Measurements from ENCODE around the gene LGR6. TPM values are rescaled to one million over a fixed set of nuclear protein-coding genes. Genes with fewer than 3 reads are reported as not detected.

Gene LGR6
- total RNA-seq, 1 experiment from 2014 or later = 0.08 TPM

GRCh38 chr1:202159534-202160371 is 33.8 kb upstream of the LGR6 start:
- CTCF ChIA-PET = interaction anchor here (1.0 kb wide), 1 partner anchor 34 kb away, joined by 3 read pairs; the partner anchor contains the start of gene LGR6
- Histone ChIP-seq H3K4me1 (ENCODE audit: control insufficient read depth, insufficient read depth, low read length) (peaks cover 3% of the 10 kb centered on the region; the same call in 1 of the 2 replicates), H3K27me3 (ENCODE audit: control insufficient read depth, insufficient read depth, low read length) (no peaks in the 10 kb centered on the region), H3K9me3 (ENCODE audit: control insufficient read depth, insufficient read depth, low read depth, low read length) (no peaks in the 10 kb centered on the region), H3K4me3 (ENCODE audit: low read depth in 2 of 2, low read length in 2 of 2) (no peak overlapping the region), H3K36me3 (ENCODE audit: control insufficient read depth, insufficient read depth, low read length) (no peaks in the 10 kb centered on the region), H3K27ac (ENCODE audit: low read length) (no peak overlapping the region)
- in situ Hi-C loops (cut with HindIII; ENCODE audit: low pct_unique_long_range_greater_than_20kb, low sequenced_read_pairs) (no loop called here), intact Hi-C loops (cut with micrococcal nuclease; ENCODE audit: unreplicated experiment) (no loop called here)
- DNase-seq (ENCODE audit: low read depth, low spot score) (no peak), ATAC-seq (no peak)
- TF ChIP-seq SIN3A (IDR thresholded peaks at IDR 0.05; ENCODE audit: borderline replicate concordance, insufficient read depth, low read depth, low read length) (no peak), TCF7L2 (IDR thresholded peaks at IDR 0.05; ENCODE audit: low read depth, low read length) (no peak), REST (IDR thresholded peaks at IDR 0.05; ENCODE audit: insufficient read depth in 1 of 2, low read depth in 2 of 2, low read length in 1 of 2) (no peak), POLR2AphosphoS5 (IDR thresholded peaks at IDR 0.05; ENCODE audit: low read depth, low read length) (no peak), CTCF (IDR thresholded peaks at IDR 0.05) (no peak)
- POLR2A ChIA-PET = interaction anchor here (0.6 kb wide), 1 partner anchor 777 kb away, joined by 3 read pairs; no protein-coding TSS in a partner anchor
- no TSS peak for BruUV-seq (replicated peaks)

GRCh38 chr1:202160377-202160940 is 33.1 kb upstream of the LGR6 start, which contains the start of gene PTPN7:
Gene PTPN7 (minus strand): TSS chr1:202160602. CDS start chr1:202159402, 1,200 bp downstream.
- POLR2A ChIA-PET = interaction anchor here (0.6 kb wide), 1 partner anchor 777 kb away, joined by 3 read pairs; no protein-coding TSS in a partner anchor
- ATAC-seq (no peak), DNase-seq (ENCODE audit: low read depth, low spot score) (no peak)
- Histone ChIP-seq H3K27ac (ENCODE audit: low read length) (no peak within 1 kb of the TSS), H3K4me1 (ENCODE audit: control insufficient read depth, insufficient read depth, low read length) (peaks cover 1% of the 10 kb centered on the region; the same call in 1 of the 2 replicates), H3K9me3 (ENCODE audit: control insufficient read depth, insufficient read depth, low read depth, low read length) (no peaks in the 10 kb centered on the region), H3K4me3 (ENCODE audit: low read depth in 2 of 2, low read length in 2 of 2) (no peak within 1 kb of the TSS), H3K27me3 (ENCODE audit: control insufficient read depth, insufficient read depth, low read length) (no peaks in the 10 kb centered on the region), H3K36me3 (ENCODE audit: control insufficient read depth, insufficient read depth, low read length) (no peaks in the 10 kb centered on the region)
- in situ Hi-C loops (cut with HindIII; ENCODE audit: low pct_unique_long_range_greater_than_20kb, low sequenced_read_pairs) (no loop called here), intact Hi-C loops (cut with micrococcal nuclease; ENCODE audit: unreplicated experiment) (no loop called here)
- no TSS peak for BruUV-seq (replicated peaks)
- TF ChIP-seq TCF7L2 (IDR thresholded peaks at IDR 0.05; ENCODE audit: low read depth, low read length) (no peak), SIN3A (IDR thresholded peaks at IDR 0.05; ENCODE audit: borderline replicate concordance, insufficient read depth, low read depth, low read length) (no peak), REST (IDR thresholded peaks at IDR 0.05; ENCODE audit: insufficient read depth in 1 of 2, low read depth in 2 of 2, low read length in 1 of 2) (no peak), CTCF (IDR thresholded peaks at IDR 0.05) (no peak), POLR2AphosphoS5 (IDR thresholded peaks at IDR 0.05; ENCODE audit: low read depth, low read length) (no peak)
- CTCF ChIA-PET = interaction anchor here (0.6 to 1.0 kb wide), 3 partner anchors 33 to 516 kb away, joined by 3 to 9 read pairs (median 3); partner anchors contain the start of gene LGR6

Data from Panc1 (cell line).